MCF 10A (cell line): ENCODE results near the gene PARVB. TPM values are rescaled to one million over a fixed set of nuclear protein-coding genes. Genes with fewer than 3 reads are reported as not detected.

Experiments used
- BruUV-seq: library from RNA; stranded (reverse); fragments of 400-500 nt; replicated peaks from 2 replicates; lab custom pipeline; 2021; lab: Mats Ljungman, UMichigan
- CTCF ChIA-PET: fragments of 300-600 bp; sonication (Branson Sonifier 250); formaldehyde crosslinking; extraction: SDS; loops from one replicate; lab custom pipeline; 2021; ENCODE audit warnings: antibody characterized with exemption, inconsistent platforms; lab: Yijun Ruan, JAX
- POLR2A ChIA-PET: fragments of 300-600, 350-650 bp; sonication (Branson Sonifier 250); formaldehyde crosslinking; extraction: SDS; loops from one replicate; lab custom pipeline; 2020; ENCODE audit warnings: antibody characterized with exemption, inconsistent platforms; lab: Yijun Ruan, JAX
- DNase-seq: peaks from one replicate; pipeline ENCODE4 v3.0.0-alpha.2; 2018; ENCODE audit not compliant: unreplicated experiment
- H3K27ac Mint-ChIP-seq: one replicate; pipeline ENCODE4 v1.8.0; 2022; ENCODE audit warnings: mild to moderate bottlenecking, low read depth, mixed read lengths; ENCODE audit not compliant: unreplicated experiment
- H3K27me3 Mint-ChIP-seq: one replicate; pipeline ENCODE4 v1.8.0; 2022; ENCODE audit warnings: mixed read lengths; ENCODE audit not compliant: insufficient read depth, unreplicated experiment
- H3K36me3 Mint-ChIP-seq: one replicate; pipeline ENCODE4 v1.8.0; 2022; ENCODE audit warnings: mild to moderate bottlenecking, moderate library complexity, mixed read lengths; ENCODE audit not compliant: insufficient read depth, unreplicated experiment
- H3K4me1 Mint-ChIP-seq: one replicate; pipeline ENCODE4 v1.8.0; 2022; ENCODE audit warnings: mixed read lengths; ENCODE audit not compliant: insufficient read depth, unreplicated experiment
- H3K4me3 Mint-ChIP-seq: one replicate; pipeline ENCODE4 v1.8.0; 2022; ENCODE audit warnings: mild to moderate bottlenecking, moderate library complexity, mixed read lengths; ENCODE audit not compliant: unreplicated experiment
- H3K9me3 Mint-ChIP-seq: one replicate; pipeline ENCODE4 v1.8.0; 2022; ENCODE audit warnings: mixed read lengths; ENCODE audit not compliant: unreplicated experiment
- intact Hi-C: fragments of 100-400 bp; cut with micrococcal nuclease; formaldehyde crosslinking; loops from 2 replicates; pipeline ENCODE4 v1.14.1; 2022
- total RNA-seq: library from RNA; stranded (reverse); gene quantifications from 2 replicates; pipeline ENCODE4 v1.2.3, GENCODE V29; 2022
- TF ChIP-seq, protein P1 (sequence below): fragments of 200-600 bp; IDR thresholded peaks from one replicate; pipeline ENCODE4 v1.8.0; 2022; ENCODE audit warnings: antibody characterized with exemption, mild to moderate bottlenecking; ENCODE audit not compliant: unreplicated experiment

Gene PARVB
- total RNA-seq, 1 experiment from 2014 or later, result 26.0 TPM

DNA sequence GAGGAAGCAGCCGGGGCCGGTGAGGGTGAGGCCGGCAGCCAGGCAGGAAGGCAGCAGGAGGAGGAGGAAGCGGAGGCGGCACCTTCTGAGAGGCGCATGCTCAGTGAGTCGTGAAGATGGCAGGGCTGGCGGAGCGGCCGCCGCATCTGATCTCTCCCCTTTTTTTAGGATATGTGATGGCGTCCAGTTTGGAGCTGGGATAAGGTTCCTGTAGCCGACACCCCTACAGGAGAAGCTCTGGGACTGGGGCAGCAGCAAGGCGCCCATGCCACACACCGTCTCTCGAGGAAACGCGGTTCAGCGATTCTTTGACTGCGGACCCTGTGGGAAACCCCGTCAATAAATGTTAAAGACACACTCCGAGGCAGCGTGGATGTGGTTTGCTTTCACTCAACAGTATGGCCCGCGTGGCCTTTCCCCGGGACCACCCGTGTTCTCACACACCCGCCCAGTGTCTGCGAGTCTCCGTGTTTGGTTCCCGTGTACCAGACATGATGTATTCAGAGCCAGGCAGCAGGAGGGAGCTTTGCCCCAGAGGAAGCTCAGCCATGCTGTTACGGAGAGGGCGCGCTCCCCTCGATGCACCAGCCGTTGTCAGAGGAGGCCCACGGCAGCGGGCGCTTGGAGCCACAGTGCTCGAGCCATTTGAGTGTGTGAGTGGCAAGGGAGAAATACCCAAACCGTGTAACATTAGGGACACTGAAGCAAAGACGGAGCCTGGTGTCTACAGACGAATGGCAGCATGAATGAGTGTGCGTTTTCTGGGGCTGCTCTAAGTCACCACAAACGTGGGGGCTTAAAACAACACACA lies 27.7 kb upstream of the PARVB start:
- BruUV-seq, result no TSS peak
- H3K9me3 Mint-ChIP-seq, result no peaks in the 10 kb centered on the region
- TF ChIP-seq, protein P1, sequence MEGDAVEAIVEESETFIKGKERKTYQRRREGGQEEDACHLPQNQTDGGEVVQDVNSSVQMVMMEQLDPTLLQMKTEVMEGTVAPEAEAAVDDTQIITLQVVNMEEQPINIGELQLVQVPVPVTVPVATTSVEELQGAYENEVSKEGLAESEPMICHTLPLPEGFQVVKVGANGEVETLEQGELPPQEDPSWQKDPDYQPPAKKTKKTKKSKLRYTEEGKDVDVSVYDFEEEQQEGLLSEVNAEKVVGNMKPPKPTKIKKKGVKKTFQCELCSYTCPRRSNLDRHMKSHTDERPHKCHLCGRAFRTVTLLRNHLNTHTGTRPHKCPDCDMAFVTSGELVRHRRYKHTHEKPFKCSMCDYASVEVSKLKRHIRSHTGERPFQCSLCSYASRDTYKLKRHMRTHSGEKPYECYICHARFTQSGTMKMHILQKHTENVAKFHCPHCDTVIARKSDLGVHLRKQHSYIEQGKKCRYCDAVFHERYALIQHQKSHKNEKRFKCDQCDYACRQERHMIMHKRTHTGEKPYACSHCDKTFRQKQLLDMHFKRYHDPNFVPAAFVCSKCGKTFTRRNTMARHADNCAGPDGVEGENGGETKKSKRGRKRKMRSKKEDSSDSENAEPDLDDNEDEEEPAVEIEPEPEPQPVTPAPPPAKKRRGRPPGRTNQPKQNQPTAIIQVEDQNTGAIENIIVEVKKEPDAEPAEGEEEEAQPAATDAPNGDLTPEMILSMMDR, result no peak
- no peaks in the 10 kb centered on the region for H3K4me1 Mint-ChIP-seq
- no peak overlapping the region for H3K27ac Mint-ChIP-seq
- H3K27me3 Mint-ChIP-seq, result no peaks in the 10 kb centered on the region
- DNase-seq, result no peak
- H3K36me3 Mint-ChIP-seq, result peaks cover 81% of the 10 kb centered on the region
- no peak overlapping the region for H3K4me3 Mint-ChIP-seq
- CTCF ChIA-PET, result interaction anchor here (0.5 kb wide), 1 partner anchor 19 kb away, joined by 8 read pairs; no protein-coding TSS in a partner anchor
- intact Hi-C loops, result no loop called here
- POLR2A ChIA-PET, result no interaction called here

DNA sequence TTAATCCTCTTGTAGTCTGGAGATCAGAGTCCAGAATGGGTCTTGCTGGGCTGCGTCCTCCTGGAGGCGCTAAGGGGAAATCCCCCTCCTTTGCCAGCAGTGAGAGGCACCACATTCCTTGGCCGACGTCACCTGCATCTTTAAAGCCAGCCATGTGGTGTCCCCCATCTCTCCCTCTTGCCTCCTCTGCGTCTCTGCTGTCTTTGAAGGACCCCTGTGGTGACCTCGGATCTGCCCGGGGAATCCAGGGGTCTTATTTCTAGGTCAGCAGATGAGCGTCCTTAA lies 27.2 kb upstream of the PARVB start:
- Mint-ChIP-seq H3K36me3 (peaks cover 77% of the 10 kb centered on the region), H3K4me3 (no peak overlapping the region), H3K27me3 (no peaks in the 10 kb centered on the region), H3K9me3 (no peaks in the 10 kb centered on the region), H3K4me1 (no peaks in the 10 kb centered on the region), H3K27ac (no peak overlapping the region)
- no peak for DNase-seq
- POLR2A ChIA-PET, result no interaction called here
- CTCF ChIA-PET, result interaction anchor here (0.5 kb wide), 1 partner anchor 18 kb away, joined by 8 read pairs; no protein-coding TSS in a partner anchor
- intact Hi-C loops, result no loop called here
- no TSS peak for BruUV-seq
- TF ChIP-seq, protein P1, result no peak

DNA sequence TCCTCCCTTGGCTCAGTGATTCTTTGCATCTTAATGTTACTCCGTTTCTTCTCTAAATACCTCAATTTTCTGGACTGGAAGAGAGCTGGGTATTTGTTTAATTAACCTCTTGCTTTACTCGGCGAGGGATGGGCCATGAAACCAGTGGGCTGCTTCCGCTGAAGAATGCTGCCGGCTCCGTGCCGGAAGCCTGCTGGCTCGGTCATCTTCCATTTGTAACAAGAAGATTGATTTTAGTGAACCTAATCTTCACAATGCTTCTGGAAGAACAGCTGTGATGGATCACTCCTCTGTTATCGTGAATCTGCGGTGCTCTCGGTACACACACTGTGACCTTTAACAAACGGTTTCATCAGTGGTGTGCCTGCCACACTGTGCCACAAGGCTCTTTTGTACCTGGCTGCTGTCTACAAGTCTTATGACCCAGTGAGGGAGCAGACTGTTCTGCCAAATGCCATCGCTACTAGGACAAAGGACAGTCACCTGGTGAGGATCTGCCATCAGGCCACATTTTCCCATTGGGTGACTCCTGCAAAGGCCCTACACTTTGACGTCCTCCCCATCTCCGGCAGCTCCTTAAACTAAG lies 25.3 kb upstream of the PARVB start:
- ChIA-PET POLR2A (no interaction called here), CTCF (interaction anchor here (0.6 to 1.8 kb wide), 5 partner anchors 10 to 1077 kb away, joined by 3 to 11 read pairs (median 4); no protein-coding TSS in a partner anchor)
- no peak for DNase-seq
- H3K4me3 Mint-ChIP-seq, result no peak overlapping the region
- BruUV-seq, result no TSS peak
- no peaks in the 10 kb centered on the region for H3K9me3 Mint-ChIP-seq
- TF ChIP-seq, protein P1, result no peak
- intact Hi-C loops, result no loop called here
- no peaks in the 10 kb centered on the region for H3K27me3 Mint-ChIP-seq
- no peaks in the 10 kb centered on the region for H3K4me1 Mint-ChIP-seq
- H3K36me3 Mint-ChIP-seq, result peaks cover 60% of the 10 kb centered on the region
- H3K27ac Mint-ChIP-seq, result no peak overlapping the region

DNA sequence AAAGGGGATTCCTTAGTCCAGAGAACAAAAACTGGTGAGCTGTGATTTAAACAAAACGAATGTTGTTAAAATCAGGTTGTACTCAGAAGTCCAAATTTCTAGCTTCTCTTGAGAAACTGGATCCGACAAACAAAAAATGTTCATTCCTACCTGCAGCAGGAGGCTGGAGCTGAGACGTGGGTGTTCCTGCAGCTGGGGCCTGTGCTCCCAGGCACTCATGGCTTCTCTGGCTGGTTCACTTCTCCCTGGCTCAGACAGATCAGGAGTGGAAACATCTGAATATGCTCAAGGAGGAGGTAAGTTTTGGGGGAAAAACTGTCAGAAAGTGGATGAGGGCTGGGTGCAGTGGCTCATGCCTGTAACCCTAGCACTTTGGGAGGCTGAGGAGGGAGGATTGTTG lies 24.7 kb upstream of the PARVB start:
- intact Hi-C loops, result no loop called here
- Mint-ChIP-seq H3K36me3 (peaks cover 56% of the 10 kb centered on the region), H3K4me3 (no peak overlapping the region), H3K27me3 (no peaks in the 10 kb centered on the region), H3K9me3 (no peaks in the 10 kb centered on the region), H3K4me1 (no peaks in the 10 kb centered on the region), H3K27ac (no peak overlapping the region)
- TF ChIP-seq, protein P1, result no peak
- BruUV-seq, result no TSS peak
- no peak for DNase-seq
- ChIA-PET POLR2A (no interaction called here), CTCF (interaction anchor here (0.6 to 1.8 kb wide), 5 partner anchors 25 to 628 kb away, joined by 3 to 11 read pairs (median 4); partner anchors contain the start of gene PARVB)
